Choroid plexus epithelial cell (primary cell): ENCODE data around the gene AQP12B.

Experiments used
- DNase-seq: peaks from one replicate; pipeline ENCODE4 v3.0.0-alpha.2; 2010; ENCODE audit warnings: low read depth
- H3K4me3 ChIP-seq: 2 replicates; pipeline ENCODE4 v1.5.1; 2011; ENCODE audit warnings: low read depth, mild to moderate bottlenecking, control low read depth, low read length, moderate library complexity
- CTCF ChIP-seq: conservative IDR thresholded peaks from 2 replicates; pipeline ENCODE4 v1.5.1; 2011; ENCODE audit warnings: low read depth, mild to moderate bottlenecking, control low read depth, inconsistent platforms, low read length, moderate library complexity

AQP12B gene

GRCh38 chr2:240643093-240643810 lies 39.4 kb downstream of the AQP12B start:
- no peak overlapping the region for H3K4me3 ChIP-seq
- TF ChIP-seq CTCF = no peak
- no peak for DNase-seq

DNA sequence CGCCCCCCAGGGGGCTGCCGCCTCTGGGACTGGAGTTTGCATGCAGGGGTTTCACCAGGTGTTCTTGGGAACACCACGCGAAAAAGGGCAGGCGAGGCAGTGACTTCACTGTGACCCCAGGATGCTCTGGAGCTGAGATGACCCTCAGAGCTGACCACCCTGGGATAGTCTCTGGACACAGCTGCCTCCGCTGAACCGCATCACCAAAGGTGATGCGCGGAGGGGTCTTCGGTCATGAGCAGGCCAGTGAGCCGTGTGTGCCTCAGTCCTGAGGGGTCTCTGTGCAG lies 39.9 kb downstream of the AQP12B start:
- DNase-seq = no peak
- H3K4me3 ChIP-seq = no peak overlapping the region
- TF ChIP-seq CTCF = no peak

DNA sequence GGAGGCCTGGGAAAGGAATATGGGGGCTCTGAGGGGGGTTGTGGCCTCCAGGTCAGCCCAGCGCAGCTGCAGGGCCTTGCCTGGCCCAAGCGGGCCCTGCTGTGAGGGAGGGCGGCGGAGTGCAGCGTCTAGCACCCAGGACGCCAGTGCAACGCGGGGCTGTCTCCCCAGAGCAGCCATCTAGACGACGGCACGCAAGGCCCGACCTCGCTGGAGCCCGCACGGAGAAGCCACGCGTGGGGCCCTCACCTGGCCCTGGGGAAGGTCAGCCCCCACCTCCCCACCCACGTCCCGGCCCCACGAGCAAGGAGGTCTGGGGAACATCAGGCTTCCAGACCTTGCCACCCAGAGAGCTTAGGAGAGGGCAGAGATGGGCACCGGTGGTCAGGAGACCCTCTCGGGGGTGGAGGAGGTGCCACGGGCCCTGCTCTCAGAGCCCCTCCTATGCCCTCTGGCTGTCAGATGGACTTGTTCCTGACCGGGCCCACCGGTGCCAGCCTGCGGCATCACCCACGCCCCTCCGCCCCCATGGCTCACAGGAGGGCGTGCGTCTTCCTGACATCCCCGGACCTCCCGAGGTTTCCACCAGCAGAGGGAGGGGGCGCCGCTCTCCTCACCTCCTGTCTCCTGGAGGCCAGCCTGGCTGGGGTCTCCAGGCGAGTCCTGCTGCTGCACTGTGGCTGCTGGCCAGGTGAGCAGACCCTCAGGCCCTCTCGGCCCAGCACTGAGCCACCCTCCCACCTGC lies 40.5 kb downstream of the AQP12B start:
- no peak for TF ChIP-seq CTCF
- H3K4me3 ChIP-seq = no peak overlapping the region
- DNase-seq = no peak

- DNase-seq = peak; percentile 43
- peak; percentile 61 for TF ChIP-seq CTCF
- no peak overlapping the region for H3K4me3 ChIP-seq
Observed at GRCh38 chr2:240640939-240641338, 41.7 kb downstream of the AQP12B start.

DNA sequence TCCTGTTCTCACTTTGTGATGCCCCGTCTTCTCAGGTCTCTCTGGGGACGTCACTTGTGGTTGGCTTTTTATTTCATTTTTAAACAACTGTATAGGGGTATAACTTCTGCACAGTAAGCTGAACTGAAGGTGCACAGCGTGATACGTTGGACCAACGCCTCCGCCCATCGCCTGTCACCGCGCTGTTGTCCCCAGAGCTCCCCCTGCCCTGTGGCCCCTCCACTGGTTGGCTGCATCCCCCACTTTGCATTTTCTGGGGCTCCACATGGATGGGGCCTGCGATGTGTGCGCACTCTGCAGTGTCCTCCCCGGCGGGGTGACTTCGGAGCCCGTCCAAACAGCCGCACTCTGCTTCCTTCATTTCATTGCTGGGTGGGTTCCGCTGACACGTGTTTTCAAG lies 43.1 kb downstream of the AQP12B start:
- H3K4me3 ChIP-seq = no peak overlapping the region
- DNase-seq = no peak
- no peak for TF ChIP-seq CTCF

GRCh38 chr2:240638512-240639160 lies 44.0 kb downstream of the AQP12B start:
- DNase-seq = no peak
- TF ChIP-seq CTCF = no peak
- H3K4me3 ChIP-seq = no peak overlapping the region
